GM12801 (cell line): ENCODE results near the gene RPLP2.

Experiments used
- TF ChIP-seq, protein P1 (sequence below): IDR thresholded peaks from one replicate; pipeline ENCODE4 v1.5.1; 2011; ENCODE audit warnings: control low read depth; ENCODE audit not compliant: insufficient read length; ENCODE audit errors: extremely low read depth

The RPLP2 gene

DNA sequence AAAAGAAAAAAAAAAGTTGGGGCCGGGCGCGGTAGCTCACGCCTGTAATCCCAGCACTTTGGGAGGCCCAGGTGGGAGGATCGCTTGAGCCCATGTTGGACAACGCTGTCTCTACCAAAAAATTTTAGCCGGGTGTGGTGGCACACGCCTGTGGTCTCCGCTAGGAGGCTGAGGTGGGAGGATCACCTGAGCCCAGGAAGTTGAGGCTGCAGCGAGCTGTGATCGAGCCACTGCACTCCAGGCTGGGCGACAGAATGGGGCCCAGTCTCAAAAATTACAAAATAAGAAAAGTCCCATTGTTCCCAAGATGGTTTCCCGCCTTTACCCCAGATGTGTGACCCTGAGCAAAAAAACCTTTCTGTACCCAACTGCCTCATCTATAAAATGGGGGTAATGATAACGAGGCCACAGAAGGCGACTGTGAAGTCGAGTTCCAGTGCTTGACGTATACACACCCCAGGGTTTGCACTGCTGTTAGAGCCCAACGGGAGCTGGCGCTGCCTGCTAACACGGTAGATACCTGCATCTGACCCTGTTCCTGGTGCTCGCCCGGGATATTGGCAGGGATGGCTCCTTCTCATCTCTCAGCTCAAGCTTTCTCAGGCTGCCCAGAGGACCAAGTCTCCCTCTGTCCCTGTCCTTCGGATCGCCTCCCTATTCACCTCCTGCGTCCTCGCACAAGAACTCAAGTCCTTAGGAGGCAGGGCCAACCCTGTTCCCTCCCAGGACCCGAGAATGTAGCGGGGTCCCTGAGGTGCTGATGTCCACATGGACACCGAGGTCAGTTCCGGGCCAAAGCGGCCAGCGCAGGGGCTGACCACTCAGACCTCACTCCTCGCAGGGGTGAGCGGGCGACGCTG is 1.1 kb upstream of the RPLP2 start:
- TF ChIP-seq, protein P1, sequence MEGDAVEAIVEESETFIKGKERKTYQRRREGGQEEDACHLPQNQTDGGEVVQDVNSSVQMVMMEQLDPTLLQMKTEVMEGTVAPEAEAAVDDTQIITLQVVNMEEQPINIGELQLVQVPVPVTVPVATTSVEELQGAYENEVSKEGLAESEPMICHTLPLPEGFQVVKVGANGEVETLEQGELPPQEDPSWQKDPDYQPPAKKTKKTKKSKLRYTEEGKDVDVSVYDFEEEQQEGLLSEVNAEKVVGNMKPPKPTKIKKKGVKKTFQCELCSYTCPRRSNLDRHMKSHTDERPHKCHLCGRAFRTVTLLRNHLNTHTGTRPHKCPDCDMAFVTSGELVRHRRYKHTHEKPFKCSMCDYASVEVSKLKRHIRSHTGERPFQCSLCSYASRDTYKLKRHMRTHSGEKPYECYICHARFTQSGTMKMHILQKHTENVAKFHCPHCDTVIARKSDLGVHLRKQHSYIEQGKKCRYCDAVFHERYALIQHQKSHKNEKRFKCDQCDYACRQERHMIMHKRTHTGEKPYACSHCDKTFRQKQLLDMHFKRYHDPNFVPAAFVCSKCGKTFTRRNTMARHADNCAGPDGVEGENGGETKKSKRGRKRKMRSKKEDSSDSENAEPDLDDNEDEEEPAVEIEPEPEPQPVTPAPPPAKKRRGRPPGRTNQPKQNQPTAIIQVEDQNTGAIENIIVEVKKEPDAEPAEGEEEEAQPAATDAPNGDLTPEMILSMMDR: no peak

GRCh38 chr11:810040-810567 is 337 bp downstream of the RPLP2 start:
- TF ChIP-seq, protein P1: no peak

DNA sequence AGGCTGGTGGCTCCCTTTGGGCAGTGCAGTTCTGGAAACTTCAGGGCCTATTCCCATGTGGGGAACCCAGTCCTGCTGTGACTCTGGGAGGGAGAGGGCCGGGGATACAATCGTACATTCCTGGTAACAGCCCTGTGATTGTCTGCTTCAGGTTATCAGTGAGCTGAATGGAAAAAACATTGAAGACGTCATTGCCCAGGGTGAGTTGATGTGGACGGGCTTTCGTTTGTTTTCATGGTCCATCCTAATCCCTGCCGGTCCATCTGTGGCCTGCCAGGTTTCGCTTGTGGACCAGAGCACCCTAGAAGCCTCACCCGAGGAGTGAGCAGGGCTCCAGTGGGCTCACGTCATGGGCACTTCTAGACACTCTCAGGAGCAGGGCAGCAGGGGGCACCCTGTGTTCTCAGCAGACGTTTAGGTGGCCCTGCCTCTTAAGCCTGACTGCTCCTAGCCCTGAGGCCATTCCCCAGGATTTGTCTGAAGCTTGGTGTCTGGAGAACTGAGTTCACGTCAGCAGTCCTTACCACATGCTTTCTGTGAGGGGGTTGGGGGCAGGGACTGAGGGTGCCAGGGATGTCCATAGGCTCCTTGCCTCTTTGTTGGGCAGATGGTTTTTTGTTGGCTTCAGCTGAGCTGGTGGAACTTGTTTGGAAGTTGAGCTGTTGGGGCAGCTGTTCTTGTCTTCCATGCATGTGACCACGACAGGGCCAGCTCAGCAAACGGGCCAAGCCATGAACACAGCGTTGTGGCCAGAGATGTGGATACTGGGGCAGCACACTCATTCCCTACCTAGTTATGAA is 1.9 kb downstream of the RPLP2 start:
- TF ChIP-seq, protein P1: no peak

- TF ChIP-seq, protein P1: no peak
Measured at GRCh38 chr11:812390-812789, 2.6 kb downstream of the RPLP2 start.

DNA sequence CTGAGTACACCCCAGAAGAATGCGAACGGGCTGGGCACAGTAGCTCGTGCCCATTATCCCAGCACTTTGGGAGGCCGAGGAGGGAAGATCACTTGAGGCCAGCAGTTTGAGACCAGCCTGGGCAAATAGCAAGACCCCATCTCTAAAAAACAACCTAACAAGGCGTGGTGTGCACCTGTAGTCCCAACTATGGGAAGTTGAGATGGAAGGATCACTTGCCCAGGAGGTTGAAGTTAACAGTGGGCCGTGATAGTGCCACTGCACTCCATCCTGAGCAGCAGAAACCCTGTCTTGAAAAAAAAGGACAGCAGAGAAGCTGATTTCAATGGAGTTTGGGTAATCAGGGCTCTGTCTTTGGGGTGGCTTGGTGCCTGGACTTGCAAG is 3.3 kb downstream of the RPLP2 start:
- TF ChIP-seq, protein P1: no peak

DNA sequence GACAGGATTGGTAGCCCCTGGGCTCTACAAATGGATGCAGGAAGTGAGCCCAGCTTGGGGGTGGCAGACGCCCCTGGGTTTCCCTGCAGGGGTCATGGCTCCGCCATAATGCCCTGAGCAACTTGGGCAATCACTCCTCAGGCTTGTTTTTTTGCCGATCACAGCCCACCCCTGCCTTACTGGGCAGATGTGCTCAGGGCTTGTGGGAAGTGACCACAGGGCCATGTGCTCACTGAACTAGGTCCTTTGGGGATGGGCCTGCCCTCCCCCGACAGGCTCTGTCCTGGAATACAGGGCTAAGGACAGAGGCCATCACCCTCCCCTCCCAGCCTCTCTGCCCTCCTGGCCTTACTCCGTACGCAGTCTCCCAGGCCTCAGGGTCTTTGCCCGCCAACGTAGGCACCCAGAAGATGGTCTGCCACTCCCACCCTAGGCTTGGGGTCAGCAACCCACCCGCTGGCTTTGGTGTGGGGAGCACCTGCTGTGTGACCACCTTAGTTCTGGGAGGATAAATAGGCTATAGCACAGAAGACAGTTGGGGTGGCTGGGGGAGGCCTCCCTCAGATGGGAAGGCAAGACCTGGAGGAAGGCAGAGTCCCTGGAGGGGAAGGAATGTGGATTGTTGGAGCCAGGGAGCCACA is 3.8 kb downstream of the RPLP2 start:
- TF ChIP-seq, protein P1: no peak
